Fibroblast of the aortic adventitia (primary cell): Measurements from ENCODE around the gene SERPINB1. TPM values are rescaled to one million over a fixed set of nuclear protein-coding genes. Genes with fewer than 3 reads are reported as not detected.
A peak's percentile ranks its signal among the peaks of the same experiment; 100 is the strongest.
"Not testable (repeated sequence)": the region's sequence is repeated elsewhere in the genome, so short reads cannot be mapped to it uniquely, and the experiment has no call there.

Experiments
- DNase-seq: peaks from one replicate; pipeline ENCODE4 v3.0.0-alpha.2; 2010; ENCODE audit warnings: low read depth
- H3K4me3 ChIP-seq: 2 replicates; pipeline ENCODE4 v1.5.1; 2011; ENCODE audit warnings: low read depth, mild to moderate bottlenecking, control low read depth, low read length, moderate library complexity
- total RNA-seq: library from RNA; depleted of rRNA; stranded (reverse); fragments of >200 nt; gene quantifications from 2 replicates; pipeline ENCODE4 v1.2.3, GENCODE V29; 2012; ENCODE audit warnings: low replicate concordance
- TF ChIP-seq, protein P1 (sequence below): IDR thresholded peaks from 2 replicates; pipeline ENCODE4 v1.5.1; 2011; ENCODE audit warnings: mild to moderate bottlenecking, low read length, control low read depth, inconsistent platforms; ENCODE audit not compliant: insufficient read depth

SERPINB1 gene
- total RNA-seq, 1 donor, result 22.1 TPM

DNA sequence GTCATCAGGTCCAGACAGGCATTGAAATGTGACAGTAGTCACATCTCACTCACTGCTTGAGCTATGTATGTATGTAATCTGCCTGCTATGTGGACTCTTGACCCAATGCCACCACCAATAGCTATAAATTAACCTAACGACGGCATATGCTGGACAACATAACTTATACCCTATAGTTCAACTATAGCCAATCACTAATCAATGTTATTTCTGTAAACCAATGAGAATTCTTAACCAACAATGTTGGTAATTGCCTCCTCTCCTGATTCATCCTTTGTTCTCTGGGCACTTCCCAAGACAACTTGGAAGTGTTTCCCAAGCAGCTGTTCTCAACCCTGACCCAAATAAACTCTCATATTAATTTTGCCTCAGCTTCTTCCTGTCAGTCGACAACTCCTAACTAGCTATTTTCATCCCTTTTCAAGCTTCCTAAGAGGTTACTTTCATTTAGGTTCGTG lies 24.1 kb upstream of the SERPINB1 start:
- TF ChIP-seq, protein P1, sequence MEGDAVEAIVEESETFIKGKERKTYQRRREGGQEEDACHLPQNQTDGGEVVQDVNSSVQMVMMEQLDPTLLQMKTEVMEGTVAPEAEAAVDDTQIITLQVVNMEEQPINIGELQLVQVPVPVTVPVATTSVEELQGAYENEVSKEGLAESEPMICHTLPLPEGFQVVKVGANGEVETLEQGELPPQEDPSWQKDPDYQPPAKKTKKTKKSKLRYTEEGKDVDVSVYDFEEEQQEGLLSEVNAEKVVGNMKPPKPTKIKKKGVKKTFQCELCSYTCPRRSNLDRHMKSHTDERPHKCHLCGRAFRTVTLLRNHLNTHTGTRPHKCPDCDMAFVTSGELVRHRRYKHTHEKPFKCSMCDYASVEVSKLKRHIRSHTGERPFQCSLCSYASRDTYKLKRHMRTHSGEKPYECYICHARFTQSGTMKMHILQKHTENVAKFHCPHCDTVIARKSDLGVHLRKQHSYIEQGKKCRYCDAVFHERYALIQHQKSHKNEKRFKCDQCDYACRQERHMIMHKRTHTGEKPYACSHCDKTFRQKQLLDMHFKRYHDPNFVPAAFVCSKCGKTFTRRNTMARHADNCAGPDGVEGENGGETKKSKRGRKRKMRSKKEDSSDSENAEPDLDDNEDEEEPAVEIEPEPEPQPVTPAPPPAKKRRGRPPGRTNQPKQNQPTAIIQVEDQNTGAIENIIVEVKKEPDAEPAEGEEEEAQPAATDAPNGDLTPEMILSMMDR, result no peak
- peak; percentile 60 for DNase-seq
- no peak overlapping the region for H3K4me3 ChIP-seq

DNA sequence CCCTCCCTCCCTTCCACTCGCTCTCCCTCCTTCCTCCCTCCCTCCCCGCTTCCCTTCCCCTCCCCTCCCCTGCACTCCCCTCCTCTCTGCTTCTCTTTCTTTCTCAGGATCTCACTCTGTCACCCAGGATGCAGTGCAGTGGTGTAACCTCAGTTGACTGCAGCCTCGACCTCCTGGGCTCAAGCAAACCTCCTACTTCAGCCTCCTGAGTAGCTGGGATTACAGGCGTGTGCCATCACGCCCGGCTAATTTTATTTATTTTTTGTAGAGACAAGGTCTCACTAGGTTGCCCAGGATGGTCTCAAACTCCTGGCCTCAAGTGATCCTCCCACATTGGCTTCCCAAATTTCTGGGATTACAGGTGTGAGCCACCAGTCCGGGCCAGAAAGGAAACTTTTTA lies 23.6 kb upstream of the SERPINB1 start:
- TF ChIP-seq, protein P1, result no peak
- H3K4me3 ChIP-seq, result no peak overlapping the region
- DNase-seq, result no peak

GRCh38 chr6:2863901-2864300 lies 22.2 kb upstream of the SERPINB1 start:
- H3K4me3 ChIP-seq, result no peak overlapping the region
- TF ChIP-seq, protein P1, result no peak
- DNase-seq, result no peak

DNA sequence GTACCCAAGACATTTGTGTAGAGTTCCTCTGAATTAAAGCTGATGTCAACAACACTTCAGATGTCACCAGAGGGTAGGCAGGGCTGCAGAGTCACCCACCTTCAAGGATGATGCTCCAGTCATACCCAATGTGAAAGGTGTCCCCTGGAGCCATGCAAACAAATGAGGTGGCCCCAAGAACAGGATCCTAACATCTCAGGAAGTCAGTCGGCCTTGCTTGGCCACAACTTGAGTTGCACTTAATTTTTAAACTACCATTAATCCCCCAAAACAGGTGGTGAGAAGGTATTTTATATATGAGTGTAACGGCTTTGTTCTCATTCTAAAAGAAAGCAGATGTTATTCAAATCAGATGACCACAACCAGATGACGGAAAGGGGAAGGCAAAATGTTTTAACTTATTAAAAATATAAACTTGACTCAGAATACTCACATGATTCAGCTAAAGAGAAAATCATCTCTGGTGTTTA lies 21.1 kb upstream of the SERPINB1 start:
- TF ChIP-seq, protein P1, result no peak
- no peak for DNase-seq
- H3K4me3 ChIP-seq, result no peak overlapping the region

DNA sequence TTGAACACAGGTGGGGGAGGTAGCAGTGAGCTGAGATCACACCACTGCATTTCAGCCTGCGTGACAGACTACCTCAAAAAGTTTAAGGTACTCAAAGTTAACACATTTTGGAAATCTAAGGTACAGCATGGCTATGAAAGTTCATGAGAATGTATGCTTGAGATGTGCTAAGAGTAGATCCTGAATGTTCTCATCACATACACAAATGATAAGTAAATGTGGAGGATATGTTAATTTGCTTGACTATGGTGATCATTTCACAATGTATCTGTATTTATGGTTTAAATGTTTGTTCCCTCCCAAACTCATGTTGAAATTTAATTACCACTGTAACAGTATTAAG lies 20.1 kb upstream of the SERPINB1 start:
- no peak for DNase-seq
- TF ChIP-seq, protein P1, result no peak
- H3K4me3 ChIP-seq, result no peak overlapping the region

GRCh38 chr6:2861060-2861821 lies 19.6 kb upstream of the SERPINB1 start:
- H3K4me3 ChIP-seq, result no peak overlapping the region
- no peak for DNase-seq
- TF ChIP-seq, protein P1, result no peak

- not testable (repeated sequence) for H3K4me3 ChIP-seq, DNase-seq
Measured at GRCh38 chr6:2860706-2861059, 19.0 kb upstream of the SERPINB1 start.

DNA sequence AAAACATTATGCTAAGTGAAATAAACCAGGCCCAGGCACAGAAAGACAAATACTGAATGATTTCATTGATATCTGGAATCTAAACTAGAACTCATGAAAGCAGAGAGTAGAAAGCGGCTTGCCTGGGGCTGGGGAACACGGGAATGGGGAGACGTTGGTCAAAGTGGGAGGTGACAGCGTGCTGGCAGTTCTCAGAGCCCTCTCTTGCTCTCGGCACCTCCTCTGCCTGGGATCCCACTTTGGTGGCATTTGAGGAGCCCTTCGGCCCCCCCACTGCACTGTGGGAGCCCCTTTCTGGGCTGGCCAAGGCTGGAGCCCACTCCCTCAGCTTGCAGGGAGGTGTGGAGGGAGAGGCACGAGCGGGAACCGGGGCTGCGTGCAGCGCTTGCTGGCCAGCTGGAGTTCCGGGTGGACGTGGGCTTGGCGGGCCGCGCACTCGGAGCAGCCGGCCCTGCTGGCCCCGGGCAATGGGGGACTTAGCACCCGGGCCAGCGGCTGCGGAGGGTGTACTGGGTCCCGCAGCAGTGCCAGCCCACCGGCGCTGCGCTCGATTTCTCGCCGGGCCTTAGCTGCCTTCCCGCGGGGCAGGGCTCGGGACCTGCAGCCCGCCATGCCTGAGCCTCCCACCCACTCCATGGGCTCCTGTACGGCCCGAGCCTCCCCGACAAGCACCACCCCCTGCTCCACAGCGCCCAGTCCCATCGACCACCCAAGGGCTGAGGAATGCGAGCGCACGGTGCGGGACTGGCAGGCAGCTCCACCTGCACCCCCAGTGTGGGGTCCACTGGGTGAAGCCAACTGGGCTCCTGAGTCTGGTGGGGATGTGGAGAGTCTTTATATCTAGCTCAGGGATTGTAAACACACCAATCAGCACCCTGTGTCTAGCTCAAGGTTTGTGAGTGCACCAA lies 18.4 kb upstream of the SERPINB1 start:
- not testable (repeated sequence) for DNase-seq, H3K4me3 ChIP-seq
